ENCODE results near the gene PPP2R5E.

Gene PPP2R5E

GRCh38 chr14:63477556-63477955 is 65.6 kb downstream of the PPP2R5E start:
- Histone ChIP-seq H3K4me3 (ENCODE audit: severe bottlenecking) (no peak overlapping the region), H3K4me1 (ENCODE audit: insufficient read depth, poor library complexity, severe bottlenecking) (peaks cover 18% of the 10 kb centered on the region), H3K27ac (ENCODE audit: poor library complexity, severe bottlenecking) (no peak overlapping the region), H3K27me3 (ENCODE audit: insufficient read depth, poor library complexity, severe bottlenecking) (no peaks in the 10 kb centered on the region), H3K36me3 (ENCODE audit: low read depth) (peaks cover 6% of the 10 kb centered on the region; the same call in 1 of the 2 replicates), H3K9me3 (ENCODE audit: severe bottlenecking) (no peaks in the 10 kb centered on the region)
- TF ChIP-seq, protein P1, sequence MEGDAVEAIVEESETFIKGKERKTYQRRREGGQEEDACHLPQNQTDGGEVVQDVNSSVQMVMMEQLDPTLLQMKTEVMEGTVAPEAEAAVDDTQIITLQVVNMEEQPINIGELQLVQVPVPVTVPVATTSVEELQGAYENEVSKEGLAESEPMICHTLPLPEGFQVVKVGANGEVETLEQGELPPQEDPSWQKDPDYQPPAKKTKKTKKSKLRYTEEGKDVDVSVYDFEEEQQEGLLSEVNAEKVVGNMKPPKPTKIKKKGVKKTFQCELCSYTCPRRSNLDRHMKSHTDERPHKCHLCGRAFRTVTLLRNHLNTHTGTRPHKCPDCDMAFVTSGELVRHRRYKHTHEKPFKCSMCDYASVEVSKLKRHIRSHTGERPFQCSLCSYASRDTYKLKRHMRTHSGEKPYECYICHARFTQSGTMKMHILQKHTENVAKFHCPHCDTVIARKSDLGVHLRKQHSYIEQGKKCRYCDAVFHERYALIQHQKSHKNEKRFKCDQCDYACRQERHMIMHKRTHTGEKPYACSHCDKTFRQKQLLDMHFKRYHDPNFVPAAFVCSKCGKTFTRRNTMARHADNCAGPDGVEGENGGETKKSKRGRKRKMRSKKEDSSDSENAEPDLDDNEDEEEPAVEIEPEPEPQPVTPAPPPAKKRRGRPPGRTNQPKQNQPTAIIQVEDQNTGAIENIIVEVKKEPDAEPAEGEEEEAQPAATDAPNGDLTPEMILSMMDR (IDR thresholded peaks at IDR 0.05; ENCODE audit: poor library complexity, severe bottlenecking): no peak
- DNase-seq (ENCODE audit: low spot score) (no peak), ATAC-seq (ENCODE audit: low read depth) (no peak)

- ATAC-seq (ENCODE audit: low read depth) (no peak), DNase-seq (ENCODE audit: low spot score) (no peak)
- Histone ChIP-seq H3K4me1 (ENCODE audit: insufficient read depth, poor library complexity, severe bottlenecking) (peaks cover 24% of the 10 kb centered on the region), H3K27me3 (ENCODE audit: insufficient read depth, poor library complexity, severe bottlenecking) (no peaks in the 10 kb centered on the region), H3K36me3 (ENCODE audit: low read depth) (no peaks in the 10 kb centered on the region), H3K4me3 (ENCODE audit: severe bottlenecking) (no peak overlapping the region), H3K9me3 (ENCODE audit: severe bottlenecking) (no peaks in the 10 kb centered on the region), H3K27ac (ENCODE audit: poor library complexity, severe bottlenecking) (no peak overlapping the region)
- TF ChIP-seq, protein P1 (IDR thresholded peaks at IDR 0.05; ENCODE audit: poor library complexity, severe bottlenecking): no peak
Measured at GRCh38 chr14:63475761-63476160, 67.4 kb downstream of the PPP2R5E start.

GRCh38 chr14:63474844-63475243 is 68.3 kb downstream of the PPP2R5E start:
- no peaks in the 10 kb centered on the region for H3K36me3 ChIP-seq (ENCODE audit: low read depth)
- H3K4me3 ChIP-seq (ENCODE audit: severe bottlenecking): no peak overlapping the region
- DNase-seq (ENCODE audit: low spot score) (no peak), ATAC-seq (ENCODE audit: low read depth) (no peak)
- H3K27ac ChIP-seq (ENCODE audit: poor library complexity, severe bottlenecking): no peak overlapping the region
- TF ChIP-seq, protein P1 (IDR thresholded peaks at IDR 0.05; ENCODE audit: poor library complexity, severe bottlenecking): no peak
- no peaks in the 10 kb centered on the region for H3K9me3 ChIP-seq (ENCODE audit: severe bottlenecking)
- H3K27me3 ChIP-seq (ENCODE audit: insufficient read depth, poor library complexity, severe bottlenecking): no peaks in the 10 kb centered on the region
- peaks cover 29% of the 10 kb centered on the region for H3K4me1 ChIP-seq (ENCODE audit: insufficient read depth, poor library complexity, severe bottlenecking)

GRCh38 chr14:63474111-63474510 is 69.1 kb downstream of the PPP2R5E start:
- ATAC-seq (ENCODE audit: low read depth): no peak
- no peaks in the 10 kb centered on the region for H3K9me3 ChIP-seq (ENCODE audit: severe bottlenecking)
- no peak overlapping the region for H3K27ac ChIP-seq (ENCODE audit: poor library complexity, severe bottlenecking)
- no peaks in the 10 kb centered on the region for H3K36me3 ChIP-seq (ENCODE audit: low read depth)
- peaks cover 30% of the 10 kb centered on the region for H3K4me1 ChIP-seq (ENCODE audit: insufficient read depth, poor library complexity, severe bottlenecking)
- no peak for DNase-seq (ENCODE audit: low spot score)
- no peaks in the 10 kb centered on the region for H3K27me3 ChIP-seq (ENCODE audit: insufficient read depth, poor library complexity, severe bottlenecking)
- TF ChIP-seq, protein P1 (IDR thresholded peaks at IDR 0.05; ENCODE audit: poor library complexity, severe bottlenecking): no peak
- H3K4me3 ChIP-seq (ENCODE audit: severe bottlenecking): no peak overlapping the region

- H3K27ac ChIP-seq (ENCODE audit: poor library complexity, severe bottlenecking): no peak overlapping the region
- no peaks in the 10 kb centered on the region for H3K36me3 ChIP-seq (ENCODE audit: low read depth)
- H3K27me3 ChIP-seq (ENCODE audit: insufficient read depth, poor library complexity, severe bottlenecking): no peaks in the 10 kb centered on the region
- H3K9me3 ChIP-seq (ENCODE audit: severe bottlenecking): no peaks in the 10 kb centered on the region
- ATAC-seq (ENCODE audit: low read depth) (no peak), DNase-seq (ENCODE audit: low spot score) (no peak)
- peaks cover 40% of the 10 kb centered on the region for H3K4me1 ChIP-seq (ENCODE audit: insufficient read depth, poor library complexity, severe bottlenecking)
- TF ChIP-seq, protein P1 (IDR thresholded peaks at IDR 0.05; ENCODE audit: poor library complexity, severe bottlenecking): no peak
- no peak overlapping the region for H3K4me3 ChIP-seq (ENCODE audit: severe bottlenecking)
Measured at GRCh38 chr14:63472986-63473788, 70.0 kb downstream of the PPP2R5E start.
